Superior temporal gyrus (tissue), 1 donor: ENCODE measurements around the gene MED4.

Experiments used
- DNase-seq: peaks from one replicate; pipeline ENCODE4 v3.0.0-alpha.2; 2016; ENCODE audit errors: extremely low spot score

MED4 gene, protein sequence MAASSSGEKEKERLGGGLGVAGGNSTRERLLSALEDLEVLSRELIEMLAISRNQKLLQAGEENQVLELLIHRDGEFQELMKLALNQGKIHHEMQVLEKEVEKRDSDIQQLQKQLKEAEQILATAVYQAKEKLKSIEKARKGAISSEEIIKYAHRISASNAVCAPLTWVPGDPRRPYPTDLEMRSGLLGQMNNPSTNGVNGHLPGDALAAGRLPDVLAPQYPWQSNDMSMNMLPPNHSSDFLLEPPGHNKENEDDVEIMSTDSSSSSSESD

DNA sequence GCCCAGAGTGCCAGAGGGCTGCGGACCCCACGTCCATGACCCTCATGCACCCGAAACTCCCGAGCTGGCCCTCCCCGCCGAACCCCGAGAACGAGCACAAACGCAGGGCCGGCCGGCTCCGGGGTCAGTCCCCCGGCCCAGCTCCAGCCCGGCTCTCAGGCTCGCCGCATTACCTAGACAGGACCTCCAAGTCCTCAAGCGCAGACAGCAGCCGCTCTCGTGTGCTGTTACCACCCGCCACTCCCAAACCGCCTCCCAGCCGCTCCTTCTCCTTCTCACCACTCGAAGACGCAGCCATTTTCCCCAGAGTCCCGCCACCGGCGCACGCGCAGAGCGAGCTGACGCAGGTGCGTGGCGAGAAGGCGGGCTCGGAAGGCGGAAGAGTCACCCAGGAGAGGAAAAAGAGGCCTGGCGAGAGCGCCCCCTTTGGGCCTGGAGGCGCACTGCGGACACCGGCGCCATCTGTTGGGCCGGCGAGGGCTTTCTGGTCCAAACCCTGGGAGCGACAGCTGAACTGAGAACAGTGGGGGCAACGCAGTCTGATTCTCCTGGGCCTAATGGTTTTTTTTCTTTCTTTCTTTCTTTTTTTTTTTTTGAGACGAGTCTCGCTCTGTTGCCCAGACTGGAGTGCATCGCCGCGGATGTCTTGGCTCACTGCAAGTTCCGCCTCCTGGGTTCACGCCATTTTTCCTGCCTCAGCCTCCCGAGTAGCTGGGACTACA lies at the start of gene MED4:
Gene MED4, minus strand, starts transcription at position 324 of the 722 bp plus-strand sequence. Its CDS starts 26 bp downstream, at position 298.
- DNase-seq = peak; percentile 96

DNA sequence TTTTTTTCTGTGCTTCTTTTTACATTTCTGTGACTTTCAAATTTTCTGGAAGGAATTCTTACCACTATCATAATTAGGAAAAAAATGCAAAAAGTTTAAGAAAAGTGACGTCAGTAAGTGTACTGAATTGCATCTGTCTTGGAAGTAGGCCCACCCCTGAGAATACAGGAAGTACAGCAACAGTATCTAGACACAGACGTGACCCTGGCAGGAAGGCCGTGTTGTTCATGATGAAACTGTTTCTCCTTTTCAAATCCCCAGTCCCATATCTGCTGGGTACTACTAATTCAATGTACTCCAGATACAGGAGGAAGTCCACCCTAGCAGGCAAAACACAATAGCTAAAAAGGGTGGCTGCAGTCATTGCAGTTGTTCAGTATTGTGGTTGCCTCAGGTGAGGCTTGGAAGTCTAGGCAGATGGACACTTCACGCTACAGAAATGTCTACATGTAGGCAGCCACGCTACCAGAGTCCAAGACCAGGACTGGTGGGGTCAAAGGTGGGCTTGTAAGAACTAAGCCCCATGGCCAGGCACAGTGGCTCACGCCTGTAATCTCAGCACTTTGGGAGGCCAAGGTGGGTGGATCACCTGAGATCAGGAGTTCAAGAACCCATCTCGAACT lies 49.6 kb upstream of the MED4 start:
- no peak for DNase-seq

DNA sequence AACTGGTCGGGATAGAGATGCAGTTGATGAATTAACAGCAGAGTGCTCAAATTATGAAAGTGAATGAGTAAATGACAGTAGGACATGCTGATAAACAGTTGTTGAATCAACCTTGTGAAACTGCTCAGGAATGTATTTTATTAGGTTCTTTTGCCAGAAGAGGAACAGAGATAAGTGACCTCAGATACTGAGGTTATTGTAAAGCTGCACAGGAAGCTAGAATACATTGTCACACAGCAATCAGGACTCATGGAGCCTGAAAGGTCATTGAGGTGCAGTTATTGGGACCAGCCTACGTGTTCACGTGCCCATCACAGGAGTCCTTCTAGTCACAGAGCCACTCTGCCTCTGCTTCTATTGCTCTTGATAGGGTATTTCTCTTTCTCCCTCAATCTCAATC lies 47.5 kb upstream of the MED4 start:
- DNase-seq = no peak

DNA sequence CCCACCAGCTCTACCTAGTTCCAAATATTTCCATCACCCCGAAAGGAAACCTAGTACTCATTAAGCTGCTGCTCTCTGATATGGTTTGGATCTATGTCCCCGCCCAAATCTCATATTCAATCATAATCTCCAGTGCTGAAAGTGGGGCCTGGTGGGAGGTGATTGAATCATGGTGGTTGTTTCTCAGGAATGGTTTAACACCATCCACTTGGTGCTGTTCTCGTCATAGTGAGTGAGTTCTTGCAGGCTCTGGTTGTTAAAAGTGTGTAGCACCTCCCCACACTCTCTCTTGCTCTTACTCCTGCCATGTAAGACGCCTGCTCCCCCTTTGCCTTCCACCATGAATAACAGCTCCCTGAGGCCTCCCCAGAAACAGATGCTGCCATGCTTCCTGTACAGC lies 43.4 kb upstream of the MED4 start:
- no peak for DNase-seq

DNA sequence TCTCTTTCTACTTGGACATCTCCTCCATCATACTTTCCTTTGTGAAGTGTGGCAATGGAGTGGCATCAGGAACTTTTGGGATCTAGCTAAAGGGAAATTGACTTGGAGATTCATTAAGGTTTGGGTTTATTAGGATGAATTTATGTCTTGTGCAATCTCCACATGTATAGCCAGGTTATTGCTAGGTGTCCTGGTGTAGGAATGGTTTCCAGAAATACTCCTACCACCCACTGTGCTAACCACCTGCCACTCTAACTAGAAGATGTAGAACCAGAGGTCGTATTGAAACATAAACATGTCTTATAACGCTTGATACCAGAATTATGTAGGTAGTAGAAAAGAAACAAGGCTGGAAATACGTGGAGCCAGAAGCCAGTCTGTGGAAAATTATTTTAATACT lies 38.1 kb upstream of the MED4 start:
- DNase-seq = no peak

DNA sequence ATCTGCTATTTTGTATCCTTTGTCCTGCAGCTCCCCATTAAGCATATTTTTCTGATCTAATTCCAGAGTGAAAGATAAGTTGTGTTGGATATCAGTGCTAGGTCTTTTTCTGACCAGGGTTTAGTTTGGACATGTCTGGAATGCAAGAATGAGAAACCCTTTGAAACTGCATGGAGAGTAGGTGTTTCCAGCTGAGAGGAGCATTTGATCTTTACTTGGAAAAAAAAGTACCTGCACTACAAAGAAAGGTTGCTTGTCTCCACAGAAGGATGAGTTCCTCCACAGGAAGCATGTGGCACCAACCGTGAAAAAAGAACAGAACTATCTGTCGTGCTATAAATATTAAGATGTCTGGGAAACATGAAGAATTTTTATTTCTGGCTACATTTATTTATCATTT lies 36.6 kb upstream of the MED4 start:
- DNase-seq = no peak

DNA sequence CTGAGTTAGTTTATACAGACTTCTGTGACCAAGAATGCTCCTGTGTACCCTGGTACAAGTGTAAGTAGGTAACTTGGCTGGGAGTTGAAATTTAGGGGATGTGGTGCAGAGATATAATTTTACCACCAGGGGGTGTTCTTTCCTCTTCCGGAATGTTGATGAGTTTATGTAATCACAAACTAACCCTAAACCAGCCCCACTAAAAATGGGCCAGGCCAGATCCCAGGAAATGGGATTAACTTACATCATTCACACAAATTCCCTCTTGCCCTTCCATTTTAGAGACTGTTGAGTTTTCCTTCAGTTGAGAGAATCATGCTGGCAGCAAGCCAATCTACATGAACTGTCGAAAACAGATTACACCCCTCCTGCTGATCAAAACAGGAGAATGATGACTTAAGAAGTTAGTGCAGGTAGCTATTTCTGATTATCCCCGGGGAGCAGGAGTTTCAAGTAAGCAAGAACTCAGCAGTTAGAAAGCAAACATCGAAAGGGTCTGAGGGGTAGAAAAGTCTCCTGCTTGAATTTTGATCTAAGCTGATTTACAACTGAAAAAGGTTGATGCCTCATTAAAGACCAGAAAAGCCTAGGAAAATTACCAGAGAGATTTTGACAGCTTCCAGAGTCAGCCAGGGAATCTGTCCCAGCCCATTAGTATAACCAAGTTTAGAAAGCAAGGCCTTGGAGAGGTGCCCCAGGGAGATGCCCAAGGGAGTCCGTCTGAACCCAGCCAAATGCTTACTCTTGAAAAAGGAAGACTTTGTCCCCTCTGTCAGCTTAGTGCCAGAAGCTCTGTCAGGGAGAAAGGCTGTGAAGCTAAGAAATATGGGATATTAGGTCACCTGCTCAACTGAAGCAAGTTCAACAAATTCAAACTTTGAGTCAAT lies 32.3 kb upstream of the MED4 start:
- peak; percentile 91 for DNase-seq

DNA sequence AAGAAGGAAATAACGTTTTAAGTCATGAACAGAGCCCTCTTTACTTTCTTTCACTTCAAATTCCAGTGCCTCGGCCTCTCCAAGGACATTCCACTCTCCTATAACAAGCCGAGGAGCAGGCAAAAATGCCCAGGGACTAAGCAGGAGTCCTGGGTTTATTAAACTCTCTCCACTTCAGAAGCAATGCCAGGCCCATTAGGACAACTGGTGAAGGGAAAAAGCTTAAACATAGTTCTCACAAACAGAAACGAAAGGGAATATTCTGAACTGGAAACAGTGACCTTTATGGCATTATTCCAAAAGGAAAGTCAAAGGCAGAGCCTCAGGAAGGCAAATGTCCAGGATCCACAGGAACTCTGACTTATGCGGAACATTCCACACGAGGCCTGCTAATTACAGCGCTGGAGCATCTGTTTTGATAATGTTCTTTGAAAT lies 30.9 kb upstream of the MED4 start:
- DNase-seq = no peak

DNA sequence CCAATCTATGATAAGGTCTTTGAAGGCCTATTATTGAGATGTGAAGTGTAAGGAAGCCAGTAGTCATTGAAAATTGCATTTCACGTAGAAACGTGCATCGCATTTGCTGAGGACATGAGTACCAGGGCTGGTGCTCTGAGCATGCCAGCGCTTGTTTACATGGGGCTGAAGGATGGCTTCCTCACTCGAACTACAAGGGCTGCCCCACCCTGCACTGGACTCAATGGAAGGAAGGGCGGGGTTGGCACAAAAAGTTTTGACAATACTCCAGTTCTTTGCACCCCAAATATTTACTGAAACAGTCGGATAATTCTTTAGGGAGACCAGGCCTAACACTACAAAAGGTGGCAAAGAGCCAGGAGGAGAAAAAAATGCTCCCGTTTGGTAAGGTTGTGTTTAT lies 28.9 kb upstream of the MED4 start:
- DNase-seq = no peak

DNA sequence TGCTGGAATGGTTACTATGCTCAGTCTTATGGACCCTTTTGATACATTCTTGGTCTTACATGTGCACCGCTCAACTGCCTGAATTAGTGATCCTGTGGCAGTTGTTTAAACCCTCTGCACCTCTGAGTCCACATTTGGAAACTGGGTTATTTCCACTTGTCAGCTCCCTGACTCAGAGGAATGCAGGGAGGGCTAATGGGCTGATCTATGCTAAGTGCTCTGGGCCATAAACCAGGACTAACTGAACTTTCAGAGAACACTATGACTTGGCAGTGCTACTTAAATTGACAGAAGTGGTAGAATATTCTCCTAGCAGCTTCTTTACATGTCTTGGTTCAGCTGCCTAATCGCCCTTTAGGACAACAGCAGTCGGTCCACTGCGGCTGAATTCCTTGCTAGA lies 26.8 kb upstream of the MED4 start:
- DNase-seq = no peak

DNA sequence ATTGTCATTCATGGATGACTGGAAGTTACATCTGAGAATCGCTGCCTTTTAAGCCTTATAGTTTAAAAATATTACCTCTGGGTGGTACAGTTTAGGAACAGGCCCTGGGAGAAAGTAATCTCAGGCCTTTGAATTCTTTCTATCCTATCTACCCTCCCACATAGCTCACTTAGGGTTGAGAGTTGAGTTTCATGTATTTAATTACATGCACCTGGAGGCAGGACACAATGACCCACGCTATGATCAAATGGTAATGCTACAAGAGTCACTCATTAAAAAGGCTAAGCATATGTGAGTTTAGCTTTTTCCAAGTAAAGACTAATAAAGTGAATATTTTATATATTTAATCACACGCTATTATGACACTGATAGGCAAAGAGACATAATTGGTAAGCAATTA lies 25.3 kb upstream of the MED4 start:
- no peak for DNase-seq

DNA sequence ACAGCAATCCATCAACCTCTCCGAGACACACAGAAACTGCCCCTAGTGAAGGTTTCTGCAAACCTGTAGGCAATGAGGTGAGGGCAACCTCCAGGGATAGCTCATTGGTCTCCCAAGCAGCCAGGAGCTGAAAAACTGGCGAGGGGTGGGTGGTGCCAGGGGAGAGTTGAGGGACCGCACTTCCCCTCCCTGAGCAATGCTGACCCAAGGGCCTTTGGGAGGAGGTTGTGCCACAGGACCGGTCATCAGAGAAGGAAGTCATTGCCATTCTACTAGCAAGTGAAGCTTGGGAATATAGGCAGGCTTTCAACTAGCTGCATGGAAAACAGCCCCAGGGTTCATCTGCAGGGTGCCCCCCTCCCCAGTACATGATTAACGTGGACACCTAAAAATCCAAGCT lies 23.1 kb upstream of the MED4 start:
- DNase-seq = no peak

DNA sequence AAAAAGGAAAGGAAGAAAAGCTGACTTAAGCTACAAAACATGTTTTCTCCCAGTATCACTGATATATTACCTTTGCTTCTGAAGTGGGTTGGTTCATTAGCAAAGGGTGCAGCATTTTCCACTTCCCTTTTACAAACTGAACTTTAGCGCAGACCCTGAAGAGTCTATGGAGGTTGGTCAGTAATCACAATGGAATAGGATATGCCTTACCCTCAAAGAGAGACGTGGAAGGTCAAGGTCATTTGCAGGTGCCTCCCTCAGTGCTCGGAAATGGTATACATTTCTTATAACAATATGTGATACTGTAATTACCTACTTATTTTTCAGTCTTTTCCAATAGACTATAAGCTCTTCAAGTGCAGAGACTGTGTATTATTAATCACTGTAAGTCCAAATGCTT lies 21.9 kb upstream of the MED4 start:
- no peak for DNase-seq

DNA sequence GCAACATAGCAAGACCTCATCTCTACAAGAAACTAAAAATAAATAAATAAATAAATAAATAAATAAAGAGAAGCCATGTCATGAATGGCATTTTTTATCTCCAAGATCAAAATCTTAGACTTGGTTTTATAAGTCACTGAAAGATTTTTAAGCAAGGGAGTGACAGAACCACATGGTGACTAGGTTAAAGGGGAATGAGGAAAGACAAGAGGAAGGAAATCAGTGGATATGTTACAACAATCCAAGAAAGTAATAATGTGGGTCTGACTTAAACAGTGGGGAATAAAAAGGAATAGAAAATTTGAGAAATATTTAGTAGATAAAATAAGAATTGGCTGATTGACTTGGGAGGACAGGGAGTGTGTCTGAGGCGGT lies 18.8 kb upstream of the MED4 start:
- no peak for DNase-seq

DNA sequence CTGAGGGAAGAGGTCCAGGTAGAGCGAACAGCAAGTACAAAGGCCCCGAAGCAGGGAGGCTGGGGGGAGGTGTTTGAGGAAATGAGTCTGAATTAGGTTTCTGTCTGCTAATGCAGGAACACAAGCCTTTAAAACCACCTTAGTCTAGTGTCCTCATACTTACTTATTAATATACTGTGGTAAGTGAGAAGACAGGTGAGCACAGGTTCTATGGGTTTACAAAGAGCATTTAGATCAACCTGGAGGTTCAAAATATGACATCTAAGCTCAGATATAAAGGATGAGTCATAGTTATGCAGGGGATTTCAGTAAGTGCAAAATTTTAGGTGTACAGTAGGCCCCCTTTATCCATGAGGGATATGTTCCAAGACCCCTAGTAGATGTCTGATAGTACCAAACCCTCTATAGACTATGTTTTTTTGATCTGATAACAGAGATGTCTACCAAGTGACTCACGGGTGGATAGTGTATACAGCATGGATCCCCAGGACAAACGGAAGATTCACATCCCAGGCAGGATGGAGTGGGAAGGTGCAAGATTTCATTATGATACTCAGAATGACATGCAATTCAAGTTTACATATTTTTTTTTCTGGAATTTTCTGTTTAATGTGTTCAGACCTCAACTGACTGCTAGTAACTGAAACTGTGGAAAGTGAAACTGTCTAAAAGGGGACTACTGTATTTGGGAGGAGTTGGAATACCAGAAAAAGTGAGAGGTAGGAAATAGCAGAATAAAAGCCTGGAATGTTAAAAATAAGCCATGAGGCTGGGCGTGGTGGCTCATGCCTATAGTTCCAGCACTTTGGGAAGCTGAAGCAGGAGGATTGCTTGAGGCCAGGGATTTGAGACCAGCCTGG lies 18.2 kb upstream of the MED4 start:
- DNase-seq = no peak

DNA sequence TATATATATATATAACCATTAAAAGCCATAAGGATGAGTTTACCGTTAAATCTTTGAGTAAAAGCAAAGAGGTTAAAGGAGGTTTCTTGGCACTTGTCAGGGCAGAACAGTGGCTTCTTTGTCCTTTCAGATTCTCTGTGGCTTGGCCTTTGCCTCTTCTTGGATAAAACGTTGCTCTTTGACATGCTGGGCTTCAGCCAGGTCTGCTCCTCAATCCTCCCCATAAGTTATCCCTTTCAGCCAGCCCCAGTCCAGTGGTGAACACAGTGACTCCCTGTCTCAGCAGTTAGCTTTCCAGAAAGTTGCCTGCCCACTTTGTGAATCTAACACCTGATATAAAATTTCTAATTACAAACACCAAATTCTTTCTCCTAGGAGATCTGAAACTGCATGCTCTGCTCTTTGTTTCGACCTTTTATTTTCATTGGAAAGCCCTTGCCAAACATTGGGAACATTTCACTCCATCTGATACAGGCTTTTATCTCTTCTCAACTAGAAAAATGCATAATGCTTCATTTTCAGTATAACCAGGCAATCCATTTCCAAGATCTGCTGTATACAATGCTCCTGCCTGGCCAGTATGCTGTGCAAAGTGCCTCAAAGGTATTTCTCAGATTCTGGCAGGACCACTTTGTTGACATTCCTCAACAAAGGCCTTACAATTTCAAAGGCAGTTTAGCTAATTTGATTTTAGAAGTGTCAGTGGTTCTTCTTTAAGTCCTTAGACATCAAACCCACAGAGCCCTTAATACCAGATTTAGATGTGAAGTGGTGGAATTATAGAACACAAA lies 16.2 kb upstream of the MED4 start:
- no peak for DNase-seq

DNA sequence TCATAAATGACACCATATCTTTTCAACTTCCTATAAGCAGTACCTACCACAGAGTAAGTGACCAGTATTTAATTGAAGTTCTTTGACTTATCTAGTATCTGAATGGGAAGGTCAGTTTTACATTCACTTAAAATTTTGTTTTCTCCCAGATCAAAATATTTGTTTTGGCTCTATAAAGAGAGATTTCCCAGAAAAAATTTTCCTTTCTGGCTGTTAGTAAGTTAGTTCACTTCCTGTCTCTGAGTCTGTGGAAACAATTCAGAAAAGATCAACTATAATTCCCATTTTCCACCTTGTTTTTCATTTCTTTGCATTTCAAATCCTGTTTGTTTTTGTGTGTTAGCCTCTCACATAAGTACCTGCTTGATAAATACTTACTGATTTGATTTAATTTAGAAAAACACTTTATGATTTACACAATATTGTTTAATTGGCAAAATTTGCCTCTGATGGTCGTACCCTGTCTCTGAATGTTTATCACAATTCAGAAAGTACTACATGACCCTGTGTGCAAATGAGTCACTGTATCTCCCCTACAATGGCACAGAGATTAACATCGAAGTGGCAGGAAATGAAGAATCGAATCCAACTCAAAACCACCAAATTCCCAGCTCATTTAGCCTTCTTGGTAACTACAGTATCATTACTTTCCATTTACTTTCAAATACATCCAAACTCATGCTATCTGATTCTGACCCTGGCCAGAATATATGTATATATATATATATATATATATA lies 15.4 kb upstream of the MED4 start:
- DNase-seq = no peak

DNA sequence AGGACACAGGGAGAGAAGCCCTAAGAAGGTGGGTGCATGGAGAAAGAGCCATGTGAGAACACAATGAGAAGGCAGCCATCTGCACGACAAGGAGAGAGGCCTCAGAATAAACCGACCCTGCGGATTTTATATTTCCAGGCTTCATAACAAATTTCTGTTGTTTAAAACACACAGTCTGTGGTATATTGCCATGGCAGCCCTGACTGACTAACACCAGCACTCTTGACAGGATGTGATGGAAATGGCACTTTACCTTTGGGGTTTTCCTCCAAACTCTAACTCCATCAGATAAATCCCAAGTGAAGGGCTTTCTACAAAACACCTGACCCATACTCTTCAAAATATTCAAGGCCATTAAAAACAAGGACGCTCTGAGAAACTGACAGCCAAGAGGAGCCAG lies 13.2 kb upstream of the MED4 start:
- no peak for DNase-seq

DNA sequence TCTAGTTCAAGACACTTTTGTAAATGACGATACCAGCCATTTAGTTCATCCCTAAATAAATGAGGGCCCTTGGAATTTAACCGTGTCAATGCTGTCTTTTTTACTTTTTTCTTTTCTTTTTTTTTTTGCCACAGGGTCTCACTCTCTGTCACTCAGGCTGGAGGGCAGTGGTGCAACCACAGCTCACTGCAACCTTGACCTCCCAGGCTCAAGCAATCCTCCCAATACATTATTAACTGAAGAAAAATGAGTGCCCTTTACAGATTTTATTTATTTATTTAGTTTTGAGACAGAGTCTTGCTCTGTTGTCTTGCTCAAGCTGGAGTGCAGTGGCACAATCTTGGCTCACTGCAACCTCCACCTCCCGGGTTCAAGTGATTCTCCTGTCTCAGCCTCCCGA lies 2.9 kb upstream of the MED4 start:
- no peak for DNase-seq

DNA sequence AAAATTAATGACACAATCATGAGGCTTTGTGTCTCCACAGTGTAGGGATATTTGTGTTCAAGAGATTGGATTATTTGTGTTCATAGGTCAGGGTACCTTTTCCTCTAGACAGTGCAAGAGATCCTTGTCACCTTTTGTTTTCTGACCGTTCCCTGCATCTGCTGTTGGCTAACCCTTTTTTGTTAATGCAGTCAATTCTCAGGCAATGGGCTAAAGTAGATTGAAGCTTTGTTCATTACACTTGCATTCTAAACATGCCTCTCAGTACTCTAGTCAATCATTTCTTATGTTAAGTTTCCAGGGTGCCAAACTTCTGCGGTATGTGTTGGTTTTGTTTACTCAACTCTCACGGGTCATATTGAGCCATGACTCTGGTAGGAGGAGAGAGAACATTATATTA lies 1.8 kb upstream of the MED4 start:
- no peak for DNase-seq
